Ishikawa (cell line): ENCODE data around the gene STEAP1.

Source experiments
- CEBPB ChIP-seq: IDR thresholded peaks from 2 replicates; pipeline ENCODE4 v1.6.1; 2012
- CREB1 ChIP-seq: IDR thresholded peaks from 2 replicates; pipeline ENCODE4 v1.6.1; 2012; ENCODE audit warnings: low read depth
- EGR1 ChIP-seq: IDR thresholded peaks from 2 replicates; pipeline ENCODE4 v1.6.1; 2012
- EP300 ChIP-seq: IDR thresholded peaks from 2 replicates; pipeline ENCODE4 v1.6.1; 2012; ENCODE audit warnings: borderline replicate concordance
- FOXM1 ChIP-seq: IDR thresholded peaks from 2 replicates; pipeline ENCODE4 v1.6.1; 2012; ENCODE audit warnings: low read depth, borderline replicate concordance
- MAX ChIP-seq: IDR thresholded peaks from 2 replicates; pipeline ENCODE4 v1.6.1; 2012
- NFIC ChIP-seq: IDR thresholded peaks from 2 replicates; pipeline ENCODE4 v1.6.1; 2012
- RAD21 ChIP-seq: IDR thresholded peaks from 2 replicates; pipeline ENCODE4 v1.6.1; 2012; ENCODE audit warnings: low read depth
- REST ChIP-seq: IDR thresholded peaks from 2 replicates; pipeline ENCODE4 v1.6.1; 2012; ENCODE audit warnings: low read depth, mild to moderate bottlenecking
- TAF1 ChIP-seq: IDR thresholded peaks from 2 replicates; pipeline ENCODE4 v1.6.1; 2012; ENCODE audit warnings: low read depth, mild to moderate bottlenecking
- TCF12 ChIP-seq: IDR thresholded peaks from 2 replicates; pipeline ENCODE4 v1.6.1; 2012; ENCODE audit warnings: low read depth
- TEAD4 ChIP-seq: IDR thresholded peaks from 2 replicates; pipeline ENCODE4 v1.6.1; 2012
- YY1 ChIP-seq: IDR thresholded peaks from 2 replicates; pipeline ENCODE4 v1.6.1; 2012; ENCODE audit warnings: low read depth
- ZBTB7A ChIP-seq: IDR thresholded peaks from 2 replicates; pipeline ENCODE4 v1.6.1; 2012; ENCODE audit warnings: low read depth
- TF ChIP-seq, protein P1 (sequence below): IDR thresholded peaks from 2 replicates; pipeline ENCODE4 v1.6.1; 2012

STEAP1 gene

DNA sequence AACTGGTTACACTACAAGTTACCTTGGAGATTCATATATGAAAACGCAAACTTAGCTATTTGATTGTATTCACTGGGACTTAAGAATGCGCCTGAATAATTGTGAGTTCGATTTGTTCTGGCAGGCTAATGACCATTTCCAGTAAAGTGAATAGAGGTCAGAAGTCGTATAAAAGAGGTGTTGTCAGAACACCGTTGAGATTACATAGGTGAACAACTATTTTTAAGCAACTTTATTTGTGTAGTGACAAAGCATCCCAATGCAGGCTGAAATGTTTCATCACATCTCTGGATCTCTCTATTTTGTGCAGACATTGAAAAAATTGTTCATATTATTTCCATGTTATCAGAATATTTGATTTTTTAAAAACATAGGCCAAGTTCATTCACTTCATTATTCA lies 9.3 kb downstream of the STEAP1 start:
- no peak for TF ChIP-seq RAD21
- TF ChIP-seq MAX: no peak
- no peak for TF ChIP-seq TCF12
- TF ChIP-seq YY1: no peak
- no peak for TF ChIP-seq ZBTB7A
- TF ChIP-seq, protein P1, sequence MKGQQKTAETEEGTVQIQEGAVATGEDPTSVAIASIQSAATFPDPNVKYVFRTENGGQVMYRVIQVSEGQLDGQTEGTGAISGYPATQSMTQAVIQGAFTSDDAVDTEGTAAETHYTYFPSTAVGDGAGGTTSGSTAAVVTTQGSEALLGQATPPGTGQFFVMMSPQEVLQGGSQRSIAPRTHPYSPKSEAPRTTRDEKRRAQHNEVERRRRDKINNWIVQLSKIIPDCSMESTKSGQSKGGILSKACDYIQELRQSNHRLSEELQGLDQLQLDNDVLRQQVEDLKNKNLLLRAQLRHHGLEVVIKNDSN: no peak
- no peak for TF ChIP-seq CEBPB
- TF ChIP-seq EP300: no peak
- no peak for TF ChIP-seq NFIC
- no peak for TF ChIP-seq FOXM1
- TF ChIP-seq EGR1: no peak
- TF ChIP-seq TAF1: no peak
- no peak for TF ChIP-seq REST
- TF ChIP-seq CREB1: no peak
- TF ChIP-seq TEAD4: no peak

- no peak for TF ChIP-seq TEAD4
- TF ChIP-seq TCF12: no peak
These were observed 11.5 kb downstream of the STEAP1 start for GRCh38 chr7:90165724-90166123.

DNA sequence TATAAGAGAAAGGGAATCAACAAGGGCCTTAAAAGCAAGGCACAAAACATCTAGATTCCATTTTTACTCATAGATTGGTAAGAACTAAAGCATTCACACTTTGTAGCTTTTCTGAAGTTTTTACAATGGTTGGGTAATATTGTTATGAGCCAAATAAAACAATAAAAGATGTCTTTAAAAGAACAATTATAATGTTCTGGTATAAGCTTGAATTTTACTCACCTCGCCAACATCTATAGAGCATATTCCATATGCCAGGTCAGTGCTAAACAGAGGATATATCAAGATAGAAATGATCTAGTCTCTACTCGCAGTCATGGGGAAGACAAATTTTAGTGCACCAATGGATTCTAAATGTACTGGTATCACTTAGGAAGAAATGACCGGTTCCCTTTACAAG lies 11.9 kb downstream of the STEAP1 start:
- TF ChIP-seq YY1 (no peak), REST (no peak), EP300 (no peak), EGR1 (no peak), RAD21 (no peak), TAF1 (no peak), MAX (no peak), TCF12 (no peak)
- TF ChIP-seq, protein P1: no peak

DNA sequence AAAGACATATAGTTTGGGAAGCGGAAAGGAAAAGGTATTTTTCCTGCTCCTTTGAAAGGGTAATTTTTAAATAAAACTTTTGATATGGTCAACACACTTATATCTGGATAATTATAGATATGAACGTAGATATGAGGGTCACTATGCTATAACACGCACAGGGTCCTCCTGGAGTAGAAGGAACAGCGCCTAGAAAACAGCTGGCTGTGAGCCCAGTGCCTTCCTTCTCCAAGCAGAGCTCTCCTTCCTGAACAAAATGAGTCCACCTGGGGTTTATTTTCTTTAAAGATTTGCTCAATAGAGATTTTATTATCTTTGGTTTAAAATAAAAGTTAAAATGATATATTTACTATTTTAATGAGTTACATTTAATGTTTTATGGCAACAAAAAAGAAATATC lies 13.1 kb downstream of the STEAP1 start:
- TF ChIP-seq EGR1: no peak
- no peak for TF ChIP-seq TCF12
- TF ChIP-seq TEAD4: no peak
- no peak for TF ChIP-seq EP300

DNA sequence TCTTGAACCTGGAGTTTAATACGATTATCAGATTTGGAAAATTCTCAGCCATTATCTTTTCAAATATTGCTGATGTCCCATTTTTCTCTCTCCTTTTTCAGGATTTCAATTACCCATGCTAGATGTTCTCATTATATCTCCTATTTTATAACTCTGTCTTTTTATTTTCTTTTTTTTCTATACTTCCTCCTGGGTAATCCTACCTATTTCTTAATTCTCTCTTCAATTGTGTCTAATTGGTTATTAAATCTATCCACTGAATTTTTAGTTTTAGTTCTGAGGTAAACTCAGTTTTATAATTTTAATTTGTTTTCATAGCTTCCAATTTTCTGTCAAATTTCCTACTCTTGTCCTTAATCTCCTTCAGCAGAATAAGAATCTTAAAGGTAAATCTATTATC lies 15.6 kb downstream of the STEAP1 start:
- no peak for TF ChIP-seq ZBTB7A
- no peak for TF ChIP-seq FOXM1
- TF ChIP-seq YY1: no peak
- TF ChIP-seq, protein P1: no peak
- no peak for TF ChIP-seq TEAD4
- TF ChIP-seq NFIC: no peak
- TF ChIP-seq MAX: no peak
- TF ChIP-seq EP300: no peak
- TF ChIP-seq REST: no peak
- TF ChIP-seq CEBPB: no peak
- no peak for TF ChIP-seq TAF1
- TF ChIP-seq RAD21: no peak
- no peak for TF ChIP-seq EGR1
- TF ChIP-seq TCF12: no peak
- no peak for TF ChIP-seq CREB1
